Kidney (tissue), 14 donors: ENCODE results near the gene ABCC3. TPM values are rescaled to one million over a fixed set of nuclear protein-coding genes. Genes with fewer than 3 reads are reported as not detected.
A peak's percentile ranks its signal among the peaks of the same experiment; 100 is the strongest.

ENCODE experiments used
- DNase-seq, 5 donors: peaks; one replicate each; pipeline ENCODE4 v3.0.0-alpha.2; 2013 to 2020
- FAIRE-seq: peaks from 2 replicates; lab custom pipeline; 2012; peaks lifted over from hg19 to GRCh38; lab: Jason Lieb, UNC
- H3K27ac ChIP-seq, 2 donors: one replicate each; pipeline ENCODE4 v1.7.0; 2013; ENCODE audit warnings: low read depth in 2 of 2, low read length in 2 of 2, inconsistent platforms in 1 of 2
- H3K27me3 ChIP-seq: one replicate; pipeline ENCODE4 v1.7.1; 2013; ENCODE audit warnings: low read length, inconsistent platforms; ENCODE audit not compliant: control insufficient read depth, insufficient read depth
- H3K36me3 ChIP-seq, 3 donors: one replicate each; pipeline versions ENCODE4 v1.7.0 to v1.7.1; 2013; ENCODE audit warnings: low read length in 3 of 3, control low read depth in 1 of 3, inconsistent platforms in 1 of 3; ENCODE audit not compliant: insufficient read depth in 3 of 3, control insufficient read depth in 2 of 3
- H3K4me1 ChIP-seq, 3 donors: one replicate each; pipeline versions ENCODE4 v1.7.0 to v1.7.1; 2013; ENCODE audit warnings: low read length in 3 of 3, inconsistent platforms in 1 of 3, low read depth in 1 of 3; ENCODE audit not compliant: control insufficient read depth in 2 of 3, insufficient read depth in 2 of 3
- H3K4me3 ChIP-seq, 3 donors: one replicate each; pipeline versions ENCODE4 v1.7.0 to v1.8.1; 2013; ENCODE audit warnings: low read length in 3 of 3, control low read depth in 1 of 3, inconsistent platforms in 1 of 3
- H3K9ac ChIP-seq, 3 donors: one replicate each; pipeline versions ENCODE4 v1.7.0 to v1.7.1; 2013; ENCODE audit warnings: low read length in 3 of 3, control low read depth in 1 of 3, inconsistent platforms in 1 of 3
- H3K9me3 ChIP-seq, 3 donors: one replicate each; pipeline versions ENCODE4 v1.7.0 to v1.7.1; 2013; ENCODE audit warnings: low read length in 3 of 3, control low read depth in 1 of 3, inconsistent platforms in 1 of 3; ENCODE audit not compliant: control insufficient read depth in 2 of 3, insufficient read depth in 1 of 3
- intact Hi-C: fragments of 100-400 bp; cut with DNase I; formaldehyde crosslinking; loops from one replicate; pipeline ENCODE4 v1.11.1; 2022
- polyA plus RNA-seq: library from polyadenylated mRNA; stranded (reverse); fragments of 350-450 nt; fragmentation: Illumina TruSeq; extraction: RNeasy Lipid Tissue Mini Kit (QIAGEN cat#74804); gene quantifications from one replicate; pipeline ENCODE4 v1.2.3, GENCODE V29; 2014; ENCODE audit warnings: low read depth, low replicate concordance; ENCODE audit not compliant: insufficient read depth
- total RNA-seq: library from RNA; stranded (reverse); fragmentation: NEBNext Ultra II Directional; extraction: Animal tissue kit (Norgen Biotek cat#: 25700); gene quantifications from one replicate; pipeline ENCODE4 v1.2.1, GENCODE V29; 2021
- TF ChIP-seq, protein P1 (sequence below): IDR thresholded peaks from 3 replicates; pipeline ENCODE4 v1.5.1; 2012; ENCODE audit warnings: mild to moderate bottlenecking, moderate library complexity, borderline replicate concordance; ENCODE audit not compliant: insufficient read depth; ENCODE audit errors: extremely low read depth
- donor health status: control.
- donor health status: control.
- donor health status: control.
- donor health status: control.
- donor health status: control.
- donor health status: DM: yes; HTN: yes; CAD: no.
- donor health status: Normal renal cell carcinoma (clear cell type).

ABCC3 gene
- total and polyA plus RNA-seq, 2 donors from 2014 or later: 9.3 to 156 TPM

- Histone ChIP-seq H3K4me3 (no peak overlapping the region), H3K27me3 (no peaks in the 10 kb centered on the region), H3K9ac (no peak overlapping the region), H3K36me3 (peaks cover 22 to 30% (median 23%) of the 10 kb centered on the region in 3 donors), H3K27ac (peak overlapping the region in 1 of 2 donors; percentile 28), H3K4me1 (peaks cover 15 to 29% (median 20%) of the 10 kb centered on the region in 3 donors), H3K9me3 (no peaks in the 10 kb centered on the region)
- TF ChIP-seq, protein P1, sequence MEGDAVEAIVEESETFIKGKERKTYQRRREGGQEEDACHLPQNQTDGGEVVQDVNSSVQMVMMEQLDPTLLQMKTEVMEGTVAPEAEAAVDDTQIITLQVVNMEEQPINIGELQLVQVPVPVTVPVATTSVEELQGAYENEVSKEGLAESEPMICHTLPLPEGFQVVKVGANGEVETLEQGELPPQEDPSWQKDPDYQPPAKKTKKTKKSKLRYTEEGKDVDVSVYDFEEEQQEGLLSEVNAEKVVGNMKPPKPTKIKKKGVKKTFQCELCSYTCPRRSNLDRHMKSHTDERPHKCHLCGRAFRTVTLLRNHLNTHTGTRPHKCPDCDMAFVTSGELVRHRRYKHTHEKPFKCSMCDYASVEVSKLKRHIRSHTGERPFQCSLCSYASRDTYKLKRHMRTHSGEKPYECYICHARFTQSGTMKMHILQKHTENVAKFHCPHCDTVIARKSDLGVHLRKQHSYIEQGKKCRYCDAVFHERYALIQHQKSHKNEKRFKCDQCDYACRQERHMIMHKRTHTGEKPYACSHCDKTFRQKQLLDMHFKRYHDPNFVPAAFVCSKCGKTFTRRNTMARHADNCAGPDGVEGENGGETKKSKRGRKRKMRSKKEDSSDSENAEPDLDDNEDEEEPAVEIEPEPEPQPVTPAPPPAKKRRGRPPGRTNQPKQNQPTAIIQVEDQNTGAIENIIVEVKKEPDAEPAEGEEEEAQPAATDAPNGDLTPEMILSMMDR: peak; percentile 32
- FAIRE-seq: no peak
- intact Hi-C loops: no loop called here
- no peak for DNase-seq
These were observed 63.1 kb downstream of the ABCC3 start for GRCh38 chr17:50697663-50698272.

DNA sequence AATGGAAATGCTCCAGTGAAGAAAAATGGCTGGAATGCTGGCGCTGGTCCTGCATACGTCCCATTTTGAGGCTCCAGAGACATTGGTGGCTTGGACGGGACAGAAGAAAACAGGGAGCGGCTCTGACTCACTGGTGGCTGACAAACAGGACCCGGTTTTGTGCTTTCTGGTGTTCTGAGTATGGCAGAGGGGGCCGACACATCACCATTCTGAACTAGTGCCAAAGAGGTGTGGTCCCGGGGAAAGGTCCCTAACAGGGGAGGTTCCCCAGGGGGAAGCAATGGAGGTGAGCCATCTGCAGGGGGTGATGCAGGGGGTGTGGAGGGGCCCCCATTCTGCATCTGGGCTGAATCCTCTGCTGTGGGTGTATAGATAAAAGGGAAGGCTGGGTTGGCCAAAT is 64.7 kb downstream of the ABCC3 start:
- Histone ChIP-seq H3K27ac (no peak overlapping the region), H3K9ac (no peak overlapping the region), H3K9me3 (no peaks in the 10 kb centered on the region), H3K4me3 (no peak overlapping the region), H3K36me3 (peaks cover 22 to 30% (median 28%) of the 10 kb centered on the region in 3 donors), H3K27me3 (no peaks in the 10 kb centered on the region), H3K4me1 (peaks cover 8 to 23% (median 14%) of the 10 kb centered on the region in 3 donors)
- FAIRE-seq: no peak
- intact Hi-C loops: no loop called here
- peak in 1 of 5 donors; percentile 27 for DNase-seq
- TF ChIP-seq, protein P1: no peak

- Histone ChIP-seq H3K36me3 (peaks cover 3 to 14% (median 12%) of the 10 kb centered on the region in 3 donors), H3K9me3 (no peaks in the 10 kb centered on the region), H3K4me1 (peaks cover 0 to 10% (median under 1%) of the 10 kb centered on the region in 3 donors), H3K27ac (no peak overlapping the region), H3K4me3 (no peak overlapping the region), H3K27me3 (no peaks in the 10 kb centered on the region), H3K9ac (peak overlapping the region in 1 of 3 donors; percentile 24)
- TF ChIP-seq, protein P1: no peak
- FAIRE-seq (no peak), DNase-seq (no peak)
- intact Hi-C loops: no loop called here
These were observed 68.5 kb downstream of the ABCC3 start for GRCh38 chr17:50703162-50703561.
